Ascending aorta (tissue), 2 donors: Measurements from ENCODE around the gene VSTM2B. TPM values are rescaled to one million over a fixed set of nuclear protein-coding genes. Genes with fewer than 3 reads are reported as not detected.

Experiments used
- DNase-seq, 2 donors: peaks; one replicate each; pipeline ENCODE4 v3.0.0-alpha.2; 2019; ENCODE audit warnings: low spot score in 2 of 2
- H3K27ac ChIP-seq, 2 donors: fragments of 200-600 bp; sonication (generic); one replicate each; pipeline ENCODE4 v1.5.1; 2016 to 2017; ENCODE audit warnings: mild to moderate bottlenecking in 1 of 2
- H3K27me3 ChIP-seq: fragments of 200-600 bp; sonication (generic); one replicate; pipeline ENCODE4 v1.5.1; 2017
- H3K36me3 ChIP-seq, 2 donors: fragments of 200-600 bp; sonication (generic); one replicate each; pipeline ENCODE4 v1.5.1; 2016
- H3K4me1 ChIP-seq, 2 donors: fragments of 200-600 bp; sonication (generic); one replicate each; pipeline ENCODE4 v1.5.1; 2016 to 2017; ENCODE audit warnings: mild to moderate bottlenecking in 1 of 2
- H3K4me3 ChIP-seq, 2 donors: fragments of 200-600 bp; sonication (generic); one replicate each; pipeline ENCODE4 v1.5.1; 2016 to 2017; ENCODE audit warnings: mild to moderate bottlenecking in 1 of 2
- H3K9me3 ChIP-seq, 2 donors: fragments of 200-600 bp; sonication (generic); one replicate each; pipeline ENCODE4 v1.5.1; 2016
- intact Hi-C: fragments of 100-400 bp; cut with DNase I; formaldehyde crosslinking; loops from one replicate; pipeline ENCODE4 v1.15.1; 2023
- total RNA-seq: library from RNA; depleted of rRNA; stranded (reverse); fragments of >200 nt; gene quantifications from one replicate; pipeline ENCODE4 v1.1.0, GENCODE V29; 2016
- TF ChIP-seq, protein P1 (sequence below), 3 experiments: fragments of 200-600 bp in 2 of 3; fragments of 450-650 bp in 1 of 3; sonication (generic) in 2 of 3; IDR thresholded peaks; one replicate each; pipeline ENCODE4 v1.5.1; 2016 to 2019; ENCODE audit warnings: antibody characterized with exemption in 3 of 3, mild to moderate bottlenecking in 1 of 3, moderate library complexity in 1 of 3

Gene VSTM2B
- total RNA-seq, 1 donor from 2014 or later, result not detected

GRCh38 chr19:29560313-29561075, 34.7 kb downstream of the VSTM2B start:
- DNase-seq, result peak in 1 of 2 donors; percentile 41
- Histone ChIP-seq H3K36me3 (no peaks in the 10 kb centered on the region), H3K9me3 (peaks cover 0 to 14% of the 10 kb centered on the region in 2 donors), H3K27me3 (no peaks in the 10 kb centered on the region), H3K27ac (no peak overlapping the region), H3K4me1 (no peaks in the 10 kb centered on the region), H3K4me3 (no peak overlapping the region)
- intact Hi-C loops, result no loop called here
- TF ChIP-seq, protein P1, sequence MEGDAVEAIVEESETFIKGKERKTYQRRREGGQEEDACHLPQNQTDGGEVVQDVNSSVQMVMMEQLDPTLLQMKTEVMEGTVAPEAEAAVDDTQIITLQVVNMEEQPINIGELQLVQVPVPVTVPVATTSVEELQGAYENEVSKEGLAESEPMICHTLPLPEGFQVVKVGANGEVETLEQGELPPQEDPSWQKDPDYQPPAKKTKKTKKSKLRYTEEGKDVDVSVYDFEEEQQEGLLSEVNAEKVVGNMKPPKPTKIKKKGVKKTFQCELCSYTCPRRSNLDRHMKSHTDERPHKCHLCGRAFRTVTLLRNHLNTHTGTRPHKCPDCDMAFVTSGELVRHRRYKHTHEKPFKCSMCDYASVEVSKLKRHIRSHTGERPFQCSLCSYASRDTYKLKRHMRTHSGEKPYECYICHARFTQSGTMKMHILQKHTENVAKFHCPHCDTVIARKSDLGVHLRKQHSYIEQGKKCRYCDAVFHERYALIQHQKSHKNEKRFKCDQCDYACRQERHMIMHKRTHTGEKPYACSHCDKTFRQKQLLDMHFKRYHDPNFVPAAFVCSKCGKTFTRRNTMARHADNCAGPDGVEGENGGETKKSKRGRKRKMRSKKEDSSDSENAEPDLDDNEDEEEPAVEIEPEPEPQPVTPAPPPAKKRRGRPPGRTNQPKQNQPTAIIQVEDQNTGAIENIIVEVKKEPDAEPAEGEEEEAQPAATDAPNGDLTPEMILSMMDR (IDR thresholded peaks at IDR 0.05), result no peak

GRCh38 chr19:29561601-29562000, 35.8 kb downstream of the VSTM2B start:
- TF ChIP-seq, protein P1 (IDR thresholded peaks at IDR 0.05), result no peak
- no peaks in the 10 kb centered on the region for H3K27me3 ChIP-seq
- DNase-seq, result peak in 1 of 2 donors; percentile 27
- no peak overlapping the region for H3K4me3 ChIP-seq
- intact Hi-C loops, result no loop called here
- no peak overlapping the region for H3K27ac ChIP-seq
- H3K36me3 ChIP-seq, result no peaks in the 10 kb centered on the region
- H3K4me1 ChIP-seq, result no peaks in the 10 kb centered on the region
- peaks cover 0 to 14% of the 10 kb centered on the region in 2 donors for H3K9me3 ChIP-seq

GRCh38 chr19:29562299-29563297, 36.8 kb downstream of the VSTM2B start:
- Histone ChIP-seq H3K4me3 (no peak overlapping the region), H3K4me1 (no peaks in the 10 kb centered on the region), H3K9me3 (peaks cover 0 to 14% of the 10 kb centered on the region in 2 donors), H3K27ac (no peak overlapping the region), H3K27me3 (no peaks in the 10 kb centered on the region), H3K36me3 (no peaks in the 10 kb centered on the region)
- intact Hi-C loops, result no loop called here
- TF ChIP-seq, protein P1 (IDR thresholded peaks at IDR 0.05), result no peak
- no peak for DNase-seq

DNA sequence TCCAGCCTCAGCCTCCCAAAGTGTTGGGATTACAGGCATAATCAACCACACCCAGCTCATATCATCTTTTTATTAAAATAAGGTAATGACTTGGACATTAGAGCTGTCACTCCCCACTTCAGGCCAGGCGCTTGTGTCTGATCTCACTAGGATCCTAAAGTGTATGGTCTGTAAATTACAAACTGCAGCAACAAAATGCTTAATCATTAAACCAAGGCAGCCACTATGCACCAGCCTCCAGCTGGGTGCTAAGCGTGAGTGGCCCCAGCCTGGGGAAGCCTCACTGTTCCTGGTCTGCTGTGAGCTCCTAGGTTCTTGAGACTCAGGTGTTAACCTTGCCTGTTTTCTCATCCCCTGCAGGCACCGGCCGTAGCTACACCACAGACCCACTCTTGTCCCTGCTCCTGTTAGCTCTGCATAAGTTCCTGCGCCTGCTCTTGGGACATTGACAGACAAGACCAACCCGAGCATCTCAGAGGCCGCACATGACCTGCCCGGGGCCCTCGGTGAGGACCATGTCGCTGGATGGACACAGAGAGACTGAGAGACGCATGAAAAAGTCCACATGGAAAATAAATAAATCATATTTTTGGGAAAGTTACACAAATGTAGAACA, 37.8 kb downstream of the VSTM2B start:
- no peaks in the 10 kb centered on the region for H3K27me3 ChIP-seq
- intact Hi-C loops, result no loop called here
- no peak overlapping the region for H3K27ac ChIP-seq

DNA sequence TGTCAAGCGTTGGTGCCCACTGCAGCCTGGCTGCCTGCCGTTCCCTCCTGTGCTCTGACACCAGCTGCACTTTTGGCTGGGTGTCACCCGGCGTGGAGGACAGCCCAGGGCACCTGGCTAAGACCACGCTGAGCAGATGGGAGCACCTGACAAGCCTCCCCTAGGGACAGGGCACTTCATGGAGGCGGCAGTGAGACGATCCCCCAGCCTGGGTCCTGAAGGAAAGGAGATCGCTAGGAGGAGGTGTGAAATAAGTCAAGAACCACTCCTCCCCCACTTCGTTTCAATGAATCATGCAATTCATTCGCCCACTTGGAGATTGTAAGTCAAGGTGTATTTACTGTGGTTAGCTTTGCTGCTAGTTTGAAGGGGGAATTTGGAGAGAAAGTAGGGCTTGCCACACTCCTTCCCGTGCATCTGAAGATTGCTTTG, 38.8 kb downstream of the VSTM2B start:
- no peaks in the 10 kb centered on the region for H3K36me3 ChIP-seq
- TF ChIP-seq, protein P1 (IDR thresholded peaks at IDR 0.05), result no peak
- intact Hi-C loops, result no loop called here
- H3K4me3 ChIP-seq, result no peak overlapping the region
- DNase-seq, result no peak
- H3K4me1 ChIP-seq, result no peaks in the 10 kb centered on the region
- H3K27ac ChIP-seq, result no peak overlapping the region
- H3K27me3 ChIP-seq, result no peaks in the 10 kb centered on the region
- H3K9me3 ChIP-seq, result peaks cover 0 to 9% of the 10 kb centered on the region in 2 donors

More for the DNA sequence above, 37.8 kb downstream of the VSTM2B start:
- TF ChIP-seq, protein P1 (IDR thresholded peaks at IDR 0.05), result no peak
- H3K4me1 ChIP-seq, result no peaks in the 10 kb centered on the region
- peaks cover 0 to 14% of the 10 kb centered on the region in 2 donors for H3K9me3 ChIP-seq
- DNase-seq, result no peak
- no peak overlapping the region for H3K4me3 ChIP-seq
- no peaks in the 10 kb centered on the region for H3K36me3 ChIP-seq
